CD14-positive monocyte (primary cell): ENCODE results near the gene SYNDIG1. TPM values are rescaled to one million over a fixed set of nuclear protein-coding genes. Genes with fewer than 3 reads are reported as not detected.

Experiments
- DNase-seq, 3 donors: peaks; one replicate each; pipeline ENCODE4 v3.0.0-alpha.2; 2011 to 2022
- H2AFZ ChIP-seq: 2 replicates; pipeline ENCODE4 v1.6.0; 2012; ENCODE audit warnings: mild to moderate bottlenecking, low read depth, low read length, inconsistent platforms; ENCODE audit not compliant: insufficient read depth, poor library complexity, severe bottlenecking
- H3K27ac ChIP-seq, 2 donors: 1 replicate in 1 of 2; 2 replicates in 1 of 2; pipeline ENCODE4 v1.5.1; 2012 to 2013; ENCODE audit warnings: low read length in 2 of 2, control low read depth in 1 of 2, inconsistent platforms in 1 of 2, low read depth in 1 of 2, mild to moderate bottlenecking in 1 of 2
- H3K27me3 ChIP-seq, 2 donors: one replicate each; pipeline versions ENCODE4 v1.6.0 to v1.6.1; 2011 to 2013; ENCODE audit warnings: low read length in 2 of 2; ENCODE audit not compliant: control insufficient read depth in 2 of 2, insufficient read depth in 2 of 2
- H3K36me3 ChIP-seq, 2 donors: replicated peaks in 1 of 2; 1 replicate in 1 of 2; 2 replicates in 1 of 2; pipeline versions ENCODE4 v1.5.1 to v1.6.1; 2012 to 2013; ENCODE audit warnings: low read length in 2 of 2, control low read depth in 1 of 2, inconsistent platforms in 1 of 2, mild to moderate bottlenecking in 1 of 2; ENCODE audit not compliant: insufficient read depth in 2 of 2, control insufficient read depth in 1 of 2
- H3K4me1 ChIP-seq, 2 donors: 1 replicate in 1 of 2; 2 replicates in 1 of 2; pipeline versions ENCODE4 v1.5.1 to v1.6.1; 2012 to 2013; ENCODE audit warnings: low read length in 2 of 2, control low read depth in 1 of 2, inconsistent platforms in 1 of 2, mild to moderate bottlenecking in 1 of 2, moderate library complexity in 1 of 2; ENCODE audit not compliant: insufficient read depth in 2 of 2, control insufficient read depth in 1 of 2
- H3K4me2 ChIP-seq: replicated peaks from 2 replicates; pipeline ENCODE3; 2012; ENCODE audit warnings: low read length, moderate library complexity, mild to moderate bottlenecking; ENCODE audit not compliant: poor library complexity, severe bottlenecking; ENCODE audit errors: extremely low read depth
- H3K4me3 ChIP-seq, 3 experiments: fragments of 200-600 bp in 1 of 3; sonication (generic) in 1 of 3; replicated peaks in 1 of 3; 1 replicate in 2 of 3; 2 replicates in 1 of 3; pipeline ENCODE4 v1.5.1; 2011 to 2013; ENCODE audit warnings: low read length in 3 of 3, mild to moderate bottlenecking in 3 of 3, control low read depth in 2 of 3, low read depth in 2 of 3, inconsistent platforms in 1 of 3, moderate library complexity in 1 of 3
- H3K79me2 ChIP-seq: 2 replicates; pipeline ENCODE4 v1.6.0; 2012; ENCODE audit warnings: mild to moderate bottlenecking, control low read depth, inconsistent platforms, low read length, moderate library complexity; ENCODE audit not compliant: insufficient read depth
- H3K9ac ChIP-seq: 2 replicates; pipeline ENCODE4 v1.6.0; 2017; ENCODE audit warnings: low read length, mild to moderate bottlenecking; ENCODE audit not compliant: insufficient read depth, poor library complexity, severe bottlenecking
- H3K9me3 ChIP-seq, 2 donors: replicated peaks in 1 of 2; 1 replicate in 1 of 2; 2 replicates in 1 of 2; pipeline versions ENCODE4 v1.5.1 to v1.6.1; 2012 to 2013; ENCODE audit warnings: low read length in 2 of 2, control low read depth in 1 of 2; ENCODE audit not compliant: control insufficient read depth in 1 of 2, insufficient read depth in 1 of 2
- H4K20me1 ChIP-seq: 2 replicates; pipeline ENCODE4 v1.6.0; 2012; ENCODE audit warnings: mild to moderate bottlenecking, low read length, control low read depth, moderate library complexity; ENCODE audit not compliant: insufficient read depth
- H3K27ac Mint-ChIP-seq, 7 donors: one replicate each; pipeline ENCODE4 v1.8.0; 2020; ENCODE audit warnings: mild to moderate bottlenecking in 7 of 7, mixed read lengths in 7 of 7, moderate library complexity in 6 of 7, inconsistent platforms in 2 of 7
- H3K27me3 Mint-ChIP-seq, 3 donors: one replicate each; pipeline ENCODE4 v1.8.0; 2021 to 2022; ENCODE audit warnings: low read depth in 3 of 3, mild to moderate bottlenecking in 3 of 3, mixed read lengths in 3 of 3, moderate library complexity in 3 of 3, inconsistent platforms in 1 of 3
- H3K36me3 Mint-ChIP-seq, 2 donors: one replicate each; pipeline ENCODE4 v1.8.0; 2020; ENCODE audit warnings: mixed read lengths in 2 of 2, inconsistent platforms in 1 of 2, mild to moderate bottlenecking in 1 of 2
- H3K4me1 Mint-ChIP-seq: one replicate; pipeline ENCODE4 v1.8.0; 2020; ENCODE audit warnings: mild to moderate bottlenecking, mixed read lengths
- H3K4me3 Mint-ChIP-seq, 2 donors: one replicate each; pipeline ENCODE4 v1.8.0; 2020; ENCODE audit warnings: mild to moderate bottlenecking in 2 of 2, mixed read lengths in 2 of 2, moderate library complexity in 1 of 2
- H3K9me3 Mint-ChIP-seq, 7 donors: one replicate each; pipeline ENCODE4 v1.8.0; 2020 to 2022; ENCODE audit warnings: mixed read lengths in 7 of 7, mild to moderate bottlenecking in 6 of 7, moderate library complexity in 6 of 7, inconsistent platforms in 2 of 7
- WGBS: methylation state at CpG from one replicate; pipeline ENCODE4 v1.1.5; 2013; ENCODE audit warnings: missing lambda C conversion rate; ENCODE audit not compliant: insufficient coverage; 5-methylcytosine and 5-hydroxymethylcytosine counted together
- intact Hi-C, 2 donors: fragments of 100-400 bp; cut with micrococcal nuclease; formaldehyde crosslinking; loops; one replicate each; pipeline versions ENCODE4 v1.15.0 to v1.15.1; 2023
- polyA plus RNA-seq, 3 donors: library from polyadenylated mRNA; depleted of rRNA in 1 of 3; unstranded in 2 of 3; stranded (reverse) in 1 of 3; fragments of 300-500 nt in 2 of 3; fragments of >200 nt in 1 of 3; fragmentation: Illumina TruSeq in 2 of 3; gene quantifications; 1 replicate in 2 of 3; 2 replicates in 1 of 3; pipeline ENCODE4 v1.2.3, GENCODE V29; 2012 to 2021
- TF ChIP-seq, protein P1 (sequence below): fragments of 200-600 bp; IDR thresholded peaks from one replicate; pipeline ENCODE4 v1.8.0; 2022; ENCODE audit warnings: antibody characterized with exemption, mild to moderate bottlenecking

SYNDIG1 gene
- polyA plus RNA-seq, 3 donors, result not detected

GRCh38 chr20:24492031-24492607 lies 22.7 kb downstream of the SYNDIG1 start:
- Histone ChIP-seq H3K4me3 (no peak overlapping the region), H3K9me3 (no peaks in the 10 kb centered on the region), H3K27me3 (no peaks in the 10 kb centered on the region), H3K27ac (no peak overlapping the region), H3K36me3 (no peaks in the 10 kb centered on the region), H3K4me2 (no peak overlapping the region), H3K79me2 (no peaks in the 10 kb centered on the region), H3K4me1 (no peaks in the 10 kb centered on the region), H2AFZ (no peak overlapping the region), H3K9ac (no peak overlapping the region), H4K20me1 (no peaks in the 10 kb centered on the region)
- TF ChIP-seq, protein P1, sequence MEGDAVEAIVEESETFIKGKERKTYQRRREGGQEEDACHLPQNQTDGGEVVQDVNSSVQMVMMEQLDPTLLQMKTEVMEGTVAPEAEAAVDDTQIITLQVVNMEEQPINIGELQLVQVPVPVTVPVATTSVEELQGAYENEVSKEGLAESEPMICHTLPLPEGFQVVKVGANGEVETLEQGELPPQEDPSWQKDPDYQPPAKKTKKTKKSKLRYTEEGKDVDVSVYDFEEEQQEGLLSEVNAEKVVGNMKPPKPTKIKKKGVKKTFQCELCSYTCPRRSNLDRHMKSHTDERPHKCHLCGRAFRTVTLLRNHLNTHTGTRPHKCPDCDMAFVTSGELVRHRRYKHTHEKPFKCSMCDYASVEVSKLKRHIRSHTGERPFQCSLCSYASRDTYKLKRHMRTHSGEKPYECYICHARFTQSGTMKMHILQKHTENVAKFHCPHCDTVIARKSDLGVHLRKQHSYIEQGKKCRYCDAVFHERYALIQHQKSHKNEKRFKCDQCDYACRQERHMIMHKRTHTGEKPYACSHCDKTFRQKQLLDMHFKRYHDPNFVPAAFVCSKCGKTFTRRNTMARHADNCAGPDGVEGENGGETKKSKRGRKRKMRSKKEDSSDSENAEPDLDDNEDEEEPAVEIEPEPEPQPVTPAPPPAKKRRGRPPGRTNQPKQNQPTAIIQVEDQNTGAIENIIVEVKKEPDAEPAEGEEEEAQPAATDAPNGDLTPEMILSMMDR, result no peak
- 33% methylated on average over 5 of the region's 16 CpGs for WGBS
- H3K27ac Mint-ChIP-seq, result no peak overlapping the region
- peaks cover 0 to 5% (median 1%) of the 10 kb centered on the region in 3 donors for H3K27me3 Mint-ChIP-seq
- no peaks in the 10 kb centered on the region for H3K4me1 Mint-ChIP-seq
- no peaks in the 10 kb centered on the region for H3K36me3 Mint-ChIP-seq
- H3K9me3 Mint-ChIP-seq, result peaks cover 0 to 4% (median 0%) of the 10 kb centered on the region in 7 donors
- intact Hi-C loops, result no loop called here
- no peak for DNase-seq
- no peak overlapping the region for H3K4me3 Mint-ChIP-seq

DNA sequence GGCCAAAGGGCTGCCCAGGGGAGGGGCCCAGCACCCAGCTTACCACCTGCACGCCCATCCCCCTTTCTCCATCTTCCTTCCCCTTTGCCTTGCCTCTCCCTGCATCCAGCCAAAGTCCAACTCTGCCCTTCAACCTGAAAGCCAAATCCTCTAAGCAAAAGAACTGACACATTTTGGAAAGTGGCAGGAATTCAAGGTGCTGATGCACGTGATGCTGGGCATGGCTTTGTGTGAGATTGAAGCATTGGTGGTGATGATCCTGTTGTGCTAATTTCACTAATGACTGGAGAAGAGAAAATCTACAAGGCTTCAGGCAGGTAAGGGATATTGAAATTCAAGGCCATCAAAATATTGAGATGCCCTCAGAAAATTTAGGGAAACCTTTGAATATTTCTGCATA lies 23.3 kb downstream of the SYNDIG1 start:
- Histone ChIP-seq H3K79me2 (no peaks in the 10 kb centered on the region), H3K4me2 (no peak overlapping the region), H4K20me1 (no peaks in the 10 kb centered on the region), H3K9me3 (no peaks in the 10 kb centered on the region), H2AFZ (no peak overlapping the region), H3K4me3 (no peak overlapping the region), H3K9ac (no peak overlapping the region), H3K4me1 (no peaks in the 10 kb centered on the region), H3K27me3 (no peaks in the 10 kb centered on the region), H3K36me3 (no peaks in the 10 kb centered on the region), H3K27ac (no peak overlapping the region)
- no peaks in the 10 kb centered on the region for H3K4me1 Mint-ChIP-seq
- H3K36me3 Mint-ChIP-seq, result no peaks in the 10 kb centered on the region
- 80% methylated on average over 1 of the region's 2 CpGs for WGBS
- H3K27ac Mint-ChIP-seq, result no peak overlapping the region
- peaks cover 0 to 5% (median 1%) of the 10 kb centered on the region in 3 donors for H3K27me3 Mint-ChIP-seq
- TF ChIP-seq, protein P1, result no peak
- peaks cover 0 to 4% (median 0%) of the 10 kb centered on the region in 7 donors for H3K9me3 Mint-ChIP-seq
- no peak for DNase-seq
- no peak overlapping the region for H3K4me3 Mint-ChIP-seq
- intact Hi-C loops, result no loop called here
